Dedifferentiated amniotic fluid mesenchymal stem cell (primary cell): Measurements from ENCODE around the gene AIG1.

Experiments used
- DNase-seq: peaks from one replicate; pipeline ENCODE4 v3.0.0-alpha.2; 2016; ENCODE audit errors: extremely low spot score

The AIG1 gene

GRCh38 chr6:143196525-143197225, 136.0 kb downstream of the AIG1 start:
- DNase-seq, result no peak

GRCh38 chr6:143197377-143197776, 136.7 kb downstream of the AIG1 start:
- DNase-seq, result no peak

GRCh38 chr6:143198312-143198711, 137.6 kb downstream of the AIG1 start:
- DNase-seq, result no peak

GRCh38 chr6:143199291-143199690, 138.6 kb downstream of the AIG1 start:
- DNase-seq, result no peak

GRCh38 chr6:143200167-143200770, 139.6 kb downstream of the AIG1 start:
- no peak for DNase-seq

GRCh38 chr6:143204045-143204444, 143.4 kb downstream of the AIG1 start:
- no peak for DNase-seq

- DNase-seq, result no peak
Measured at GRCh38 chr6:143205131-143205535, 144.4 kb downstream of the AIG1 start.

- DNase-seq, result no peak
Measured at GRCh38 chr6:143205585-143205984, 144.9 kb downstream of the AIG1 start.

GRCh38 chr6:143205991-143206390, 145.3 kb downstream of the AIG1 start:
- DNase-seq, result no peak

GRCh38 chr6:143206550-143206949, 145.9 kb downstream of the AIG1 start:
- DNase-seq, result no peak

GRCh38 chr6:143210420-143210819, 149.7 kb downstream of the AIG1 start:
- DNase-seq, result no peak

GRCh38 chr6:143213859-143214376, 153.2 kb downstream of the AIG1 start:
- no peak for DNase-seq

GRCh38 chr6:143215363-143215762, 154.7 kb downstream of the AIG1 start:
- DNase-seq, result no peak

- DNase-seq, result no peak
Measured at GRCh38 chr6:143215771-143216170, 155.1 kb downstream of the AIG1 start.

GRCh38 chr6:143218233-143218632, 157.5 kb downstream of the AIG1 start:
- DNase-seq, result no peak

- no peak for DNase-seq
Measured at GRCh38 chr6:143221698-143222097, 161.0 kb downstream of the AIG1 start.

- DNase-seq, result no peak
Measured at GRCh38 chr6:143222310-143222709, 161.6 kb downstream of the AIG1 start.

GRCh38 chr6:143222801-143223231, 162.1 kb downstream of the AIG1 start:
- DNase-seq, result no peak

GRCh38 chr6:143223895-143224294, 163.2 kb downstream of the AIG1 start:
- DNase-seq, result no peak

GRCh38 chr6:143224516-143224915, 163.8 kb downstream of the AIG1 start:
- no peak for DNase-seq

GRCh38 chr6:143225929-143226328, 165.2 kb downstream of the AIG1 start:
- DNase-seq, result no peak

GRCh38 chr6:143227675-143228074, 167.0 kb downstream of the AIG1 start:
- DNase-seq, result no peak

GRCh38 chr6:143229400-143229799, 168.7 kb downstream of the AIG1 start:
- no peak for DNase-seq
